Measurements from ENCODE around the gene FAM200C. TPM values are rescaled to one million over a fixed set of nuclear protein-coding genes. Genes with fewer than 3 reads are reported as not detected.
A peak's percentile ranks its signal among the peaks of the same experiment; 100 is the strongest.

Gene FAM200C
- total and polyA plus RNA-seq, 9 of the 15 experiments (the other 6 are each of a cell fraction or from before 2014, with no cell fraction given): 1.3 to 7.0 (median 1.8) TPM

- TF ChIP-seq AFF4 (CRISPR knock-in tag; IDR thresholded peaks at IDR 0.05): no peak
- no peak for TF ChIP-seq DEAF1 (CRISPR knock-in tag; IDR thresholded peaks at IDR 0.05)
These were observed 20.3 kb downstream of the FAM200C start (continued) for GRCh38 chr5:160379511-160379910.

GRCh38 chr5:160378330-160378729, 21.5 kb downstream of the FAM200C start:
- Histone ChIP-seq H3K79me2 (ENCODE audit: control insufficient read depth, insufficient read depth, low read length) (no peaks in the 10 kb centered on the region), H3K27me3 (ENCODE audit: control insufficient read depth in 2 of 2, insufficient read depth in 2 of 2, low read length in 2 of 2) (peaks cover 0 to 2% of the 10 kb centered on the region in 2 experiments; a peak in 3 of 5 replicates), H3K36me3 (ENCODE audit: control insufficient read depth, insufficient read depth, low read length) (no peaks in the 10 kb centered on the region), H3K4me2 (ENCODE audit: insufficient read depth, low read length) (no peak overlapping the region), H4K20me1 (replicated peaks; ENCODE audit: control insufficient read depth, insufficient read depth, low read length) (no peaks in the 10 kb centered on the region), H3K4me3 (no peak overlapping the region), H3K27ac (ENCODE audit: extremely low read depth, low read depth, low read length) (no peak overlapping the region), H2AFZ (ENCODE audit: low read depth, low read length) (no peak overlapping the region), H3K9me3 (replicated peaks; ENCODE audit: control insufficient read depth, insufficient read depth, low read depth, low read length) (no peaks in the 10 kb centered on the region), H3K9me1 (ENCODE audit: control insufficient read depth, insufficient read depth, low read length) (peaks cover 3% of the 10 kb centered on the region), H3K4me1 (replicated peaks in 1 of 2; ENCODE audit: control insufficient read depth in 2 of 2, insufficient read depth in 2 of 2, low read length in 2 of 2) (0 out of 5 replicates have a peak, but pooled peaks cover 0 to 5% of the 10 kb centered on the region in 2 experiments), H3K9ac (ENCODE audit: insufficient read depth in 1 of 2, low read depth in 2 of 2, low read length in 2 of 2) (no peak overlapping the region)
- peak; percentile 76 for ATAC-seq
- CTCF ChIA-PET (ENCODE audit: low intra/inter-chr PET ratio): no interaction called here
- 0% methylated on average over 2 of the region's 2 CpGs for WGBS (ENCODE audit: insufficient coverage, low coverage, missing lambda C conversion rate)
- POLR2A ChIA-PET: interaction anchor here (0.7 to 1.5 kb wide), 4 partner anchors 9 to 36 kb away, joined by 3 to 6 read pairs (median 3); no protein-coding TSS in a partner anchor
- intact Hi-C loops (cut with micrococcal nuclease) (no loop called here), in situ Hi-C loops (cut with MboI) (no loop called here)
- no peak for FAIRE-seq
- BruUV-seq (replicated peaks): no TSS peak
- peak in 1 of 4 experiments; percentile 36 for DNase-seq (ENCODE audit: extremely low read depth in 1 of 4, low spot score in 3 of 4)
- TF ChIP-seq CBFA2T2 (conservative IDR thresholded peaks at IDR 0.05): peak; percentile 70
- TF ChIP-seq ZNF609 (CRISPR knock-in tag; IDR thresholded peaks at IDR 0.05; ENCODE audit: borderline replicate concordance): no peak
- TF ChIP-seq ZFP30 (CRISPR knock-in tag; IDR thresholded peaks at IDR 0.05; ENCODE audit: borderline replicate concordance): no peak
- TF ChIP-seq ZC3H4 (CRISPR knock-in tag; IDR thresholded peaks at IDR 0.05; ENCODE audit: borderline replicate concordance): no peak
- TF ChIP-seq ZBTB5 (IDR thresholded peaks at IDR 0.05): no peak

All from K562 (cell line).